ENCODE results near the gene FAM168B. TPM values are rescaled to one million over a fixed set of nuclear protein-coding genes. Genes with fewer than 3 reads are reported as not detected.

Gene FAM168B
- total and polyA plus RNA-seq, 10 of the 15 experiments (the other 5 are each of a cell fraction or from before 2014, with no cell fraction given) = 3.5 to 77.3 (median 45.9) TPM

DNA sequence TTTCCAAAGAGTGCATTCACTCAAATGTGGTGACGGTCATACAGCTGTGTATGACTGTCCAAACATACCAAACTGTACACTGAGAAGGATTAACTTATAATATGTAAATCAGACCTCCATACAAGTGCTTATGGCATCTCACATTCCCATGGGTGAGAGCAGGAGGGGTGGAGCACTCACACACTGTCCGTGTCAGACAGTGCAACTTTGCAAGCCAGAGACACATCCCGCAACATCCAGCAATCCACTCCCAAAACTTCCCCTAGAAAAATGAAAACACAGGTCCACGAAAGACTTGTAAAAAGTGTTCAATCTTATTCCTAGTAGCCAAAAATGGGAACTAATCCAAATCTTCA lies 36.4 kb downstream of the FAM168B start:
- no peak overlapping the region for H3K27ac ChIP-seq (ENCODE audit: control insufficient read depth, insufficient read depth)
- POLR2A ChIA-PET = no interaction called here
- 91% methylated on average over 4 of the region's 4 CpGs for WGBS (ENCODE audit: insufficient coverage, insufficient replicate concordance, low lambda C conversion rate, missing lambda C conversion rate)
- CTCF ChIA-PET = no interaction called here
- H3K4me3 ChIP-seq = no peak overlapping the region
- H3K27me3 ChIP-seq (replicated peaks in 1 of 2; ENCODE audit: control insufficient read depth in 2 of 2, insufficient read depth in 2 of 2, low read length in 1 of 2) = no peaks in the 10 kb centered on the region
- peaks cover 26 to 43% of the 10 kb centered on the region in 2 experiments for H3K36me3 ChIP-seq (ENCODE audit: control insufficient read depth in 2 of 2, insufficient read depth in 2 of 2, low read length in 1 of 2)
- no peak for DNase-seq (ENCODE audit: low read depth, low spot score)
- no peak overlapping the region for H2AFZ ChIP-seq (ENCODE audit: control insufficient read depth, low read depth, low read length)
- intact Hi-C loops (cut with micrococcal nuclease; ENCODE audit: unreplicated experiment) (no loop called here), in situ Hi-C loops (cut with MboI) (no loop called here)
- no peaks in the 10 kb centered on the region for H3K4me1 ChIP-seq (ENCODE audit: control insufficient read depth, insufficient read depth, low read length)
- BruUV-seq (replicated peaks) = no TSS peak
- TF ChIP-seq BCL11A (IDR thresholded peaks at IDR 0.05; ENCODE audit: low read depth, low read length) (no peak), TCF12 (IDR thresholded peaks at IDR 0.05; ENCODE audit: low read depth, low read length) (no peak), ETV6 (conservative IDR thresholded peaks at IDR 0.05 in 1 of 2, IDR thresholded peaks at IDR 0.05 in 1 of 2; ENCODE audit: borderline replicate concordance in 1 of 2, low read depth in 1 of 2) (no peak), WRNIP1 (IDR thresholded peaks at IDR 0.05; ENCODE audit: borderline replicate concordance, low read depth, low read length) (no peak), HDGF (IDR thresholded peaks at IDR 0.05) (no peak), ZNF217 (IDR thresholded peaks at IDR 0.05) (no peak), NR2C2 (IDR thresholded peaks at IDR 0.05; ENCODE audit: borderline replicate concordance, control insufficient read depth, insufficient read length, low read depth) (no peak), PRDM15 (CRISPR knock-in tag; IDR thresholded peaks at IDR 0.05) (no peak), SKIL (IDR thresholded peaks at IDR 0.05; ENCODE audit: low read depth, poor library complexity, severe bottlenecking) (no peak), ZSCAN29 (IDR thresholded peaks at IDR 0.05) (no peak), SP1 (IDR thresholded peaks at IDR 0.05; ENCODE audit: low read depth, low read length) (no peak)
- TF ChIP-seq, protein P1, sequence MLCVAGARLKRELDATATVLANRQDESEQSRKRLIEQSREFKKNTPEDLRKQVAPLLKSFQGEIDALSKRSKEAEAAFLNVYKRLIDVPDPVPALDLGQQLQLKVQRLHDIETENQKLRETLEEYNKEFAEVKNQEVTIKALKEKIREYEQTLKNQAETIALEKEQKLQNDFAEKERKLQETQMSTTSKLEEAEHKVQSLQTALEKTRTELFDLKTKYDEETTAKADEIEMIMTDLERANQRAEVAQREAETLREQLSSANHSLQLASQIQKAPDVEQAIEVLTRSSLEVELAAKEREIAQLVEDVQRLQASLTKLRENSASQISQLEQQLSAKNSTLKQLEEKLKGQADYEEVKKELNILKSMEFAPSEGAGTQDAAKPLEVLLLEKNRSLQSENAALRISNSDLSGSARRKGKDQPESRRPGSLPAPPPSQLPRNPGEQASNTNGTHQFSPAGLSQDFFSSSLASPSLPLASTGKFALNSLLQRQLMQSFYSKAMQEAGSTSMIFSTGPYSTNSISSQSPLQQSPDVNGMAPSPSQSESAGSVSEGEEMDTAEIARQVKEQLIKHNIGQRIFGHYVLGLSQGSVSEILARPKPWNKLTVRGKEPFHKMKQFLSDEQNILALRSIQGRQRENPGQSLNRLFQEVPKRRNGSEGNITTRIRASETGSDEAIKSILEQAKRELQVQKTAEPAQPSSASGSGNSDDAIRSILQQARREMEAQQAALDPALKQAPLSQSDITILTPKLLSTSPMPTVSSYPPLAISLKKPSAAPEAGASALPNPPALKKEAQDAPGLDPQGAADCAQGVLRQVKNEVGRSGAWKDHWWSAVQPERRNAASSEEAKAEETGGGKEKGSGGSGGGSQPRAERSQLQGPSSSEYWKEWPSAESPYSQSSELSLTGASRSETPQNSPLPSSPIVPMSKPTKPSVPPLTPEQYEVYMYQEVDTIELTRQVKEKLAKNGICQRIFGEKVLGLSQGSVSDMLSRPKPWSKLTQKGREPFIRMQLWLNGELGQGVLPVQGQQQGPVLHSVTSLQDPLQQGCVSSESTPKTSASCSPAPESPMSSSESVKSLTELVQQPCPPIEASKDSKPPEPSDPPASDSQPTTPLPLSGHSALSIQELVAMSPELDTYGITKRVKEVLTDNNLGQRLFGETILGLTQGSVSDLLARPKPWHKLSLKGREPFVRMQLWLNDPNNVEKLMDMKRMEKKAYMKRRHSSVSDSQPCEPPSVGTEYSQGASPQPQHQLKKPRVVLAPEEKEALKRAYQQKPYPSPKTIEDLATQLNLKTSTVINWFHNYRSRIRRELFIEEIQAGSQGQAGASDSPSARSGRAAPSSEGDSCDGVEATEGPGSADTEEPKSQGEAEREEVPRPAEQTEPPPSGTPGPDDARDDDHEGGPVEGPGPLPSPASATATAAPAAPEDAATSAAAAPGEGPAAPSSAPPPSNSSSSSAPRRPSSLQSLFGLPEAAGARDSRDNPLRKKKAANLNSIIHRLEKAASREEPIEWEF (IDR thresholded peaks at IDR 0.05; ENCODE audit: insufficient replicate concordance, low read depth, low read length) = no peak
- RAD21 ChIA-PET (ENCODE audit: unreplicated experiment) = no interaction called here
- peaks cover 9% of the 10 kb centered on the region; the same call in 1 of the 2 replicates for H4K20me1 ChIP-seq (ENCODE audit: control insufficient read depth, insufficient read depth)
- no peak overlapping the region for H3K4me2 ChIP-seq (ENCODE audit: control insufficient read depth, insufficient read depth)
- peaks cover 8% of the 10 kb centered on the region for H3K79me2 ChIP-seq (ENCODE audit: control insufficient read depth, insufficient read depth, low read length)
- no peak overlapping the region for H3K9ac ChIP-seq (ENCODE audit: control insufficient read depth, insufficient read depth, low read length)
- no peak for ATAC-seq
- no peak for FAIRE-seq
- SMC1A ChIA-PET (ENCODE audit: uncharacterized antibody, unreplicated experiment) = no interaction called here
- H3K9me3 ChIP-seq (replicated peaks; ENCODE audit: control insufficient read depth, insufficient read depth, low read length) = no peaks in the 10 kb centered on the region
